HG02973 (cell line): Measurements from ENCODE around the gene DHX32.
"Not testable (repeated sequence)": the region's sequence is repeated elsewhere in the genome, so short reads cannot be mapped to it uniquely, and the experiment has no call there.

ENCODE experiments used
- ATAC-seq: cut with Tn5 transposase; IDR thresholded peaks from one replicate; pipeline ENCODE4 v1.9.1; 2021; ENCODE audit warnings: moderate library complexity; ENCODE audit not compliant: unreplicated experiment

The DHX32 gene

GRCh38 chr10:125881192-125881591 lies at the start of gene DHX32:
DHX32 (minus strand) TSS chr10:125881292; CDS start chr10:125880824, 468 bp downstream.
- ATAC-seq, result no peak

- no peak for ATAC-seq
Observed at GRCh38 chr10:125929618-125930017, 48.5 kb upstream of the DHX32 start.

GRCh38 chr10:125928928-125929585 lies 48.0 kb upstream of the DHX32 start:
- ATAC-seq, result no peak

- not testable (repeated sequence) for ATAC-seq
Observed at GRCh38 chr10:125927265-125927664, 46.2 kb upstream of the DHX32 start.

- no peak for ATAC-seq
Observed at GRCh38 chr10:125926247-125926646, 45.2 kb upstream of the DHX32 start.

GRCh38 chr10:125925262-125925834 lies 44.3 kb upstream of the DHX32 start:
- no peak for ATAC-seq

- ATAC-seq, result not testable (repeated sequence)
Observed at GRCh38 chr10:125921643-125922306, 40.7 kb upstream of the DHX32 start.

GRCh38 chr10:125917704-125918361 lies 36.7 kb upstream of the DHX32 start:
- ATAC-seq, result not testable (repeated sequence)

- ATAC-seq, result no peak
Observed at GRCh38 chr10:125916977-125917376, 35.9 kb upstream of the DHX32 start.

- ATAC-seq, result not testable (repeated sequence)
Observed at GRCh38 chr10:125913277-125913676, 32.2 kb upstream of the DHX32 start.

- ATAC-seq, result no peak
Observed at GRCh38 chr10:125911990-125912389, 30.9 kb upstream of the DHX32 start.

GRCh38 chr10:125911145-125911544 lies 30.1 kb upstream of the DHX32 start:
- no peak for ATAC-seq

GRCh38 chr10:125909491-125909890 lies 28.4 kb upstream of the DHX32 start:
- not testable (repeated sequence) for ATAC-seq

GRCh38 chr10:125908813-125909212 lies 27.7 kb upstream of the DHX32 start:
- ATAC-seq, result not testable (repeated sequence)

GRCh38 chr10:125907598-125907997 lies 26.5 kb upstream of the DHX32 start:
- not testable (repeated sequence) for ATAC-seq

GRCh38 chr10:125905069-125905994 lies 24.2 kb upstream of the DHX32 start:
- not testable (repeated sequence) for ATAC-seq

GRCh38 chr10:125903135-125903640 lies 22.1 kb upstream of the DHX32 start:
- ATAC-seq, result not testable (repeated sequence)

GRCh38 chr10:125900963-125901362 lies 19.9 kb upstream of the DHX32 start:
- ATAC-seq, result not testable (repeated sequence)

GRCh38 chr10:125897317-125897716 lies 16.2 kb upstream of the DHX32 start:
- not testable (repeated sequence) for ATAC-seq
